ENCODE measurements around the gene PDX1.

The PDX1 gene

DNA sequence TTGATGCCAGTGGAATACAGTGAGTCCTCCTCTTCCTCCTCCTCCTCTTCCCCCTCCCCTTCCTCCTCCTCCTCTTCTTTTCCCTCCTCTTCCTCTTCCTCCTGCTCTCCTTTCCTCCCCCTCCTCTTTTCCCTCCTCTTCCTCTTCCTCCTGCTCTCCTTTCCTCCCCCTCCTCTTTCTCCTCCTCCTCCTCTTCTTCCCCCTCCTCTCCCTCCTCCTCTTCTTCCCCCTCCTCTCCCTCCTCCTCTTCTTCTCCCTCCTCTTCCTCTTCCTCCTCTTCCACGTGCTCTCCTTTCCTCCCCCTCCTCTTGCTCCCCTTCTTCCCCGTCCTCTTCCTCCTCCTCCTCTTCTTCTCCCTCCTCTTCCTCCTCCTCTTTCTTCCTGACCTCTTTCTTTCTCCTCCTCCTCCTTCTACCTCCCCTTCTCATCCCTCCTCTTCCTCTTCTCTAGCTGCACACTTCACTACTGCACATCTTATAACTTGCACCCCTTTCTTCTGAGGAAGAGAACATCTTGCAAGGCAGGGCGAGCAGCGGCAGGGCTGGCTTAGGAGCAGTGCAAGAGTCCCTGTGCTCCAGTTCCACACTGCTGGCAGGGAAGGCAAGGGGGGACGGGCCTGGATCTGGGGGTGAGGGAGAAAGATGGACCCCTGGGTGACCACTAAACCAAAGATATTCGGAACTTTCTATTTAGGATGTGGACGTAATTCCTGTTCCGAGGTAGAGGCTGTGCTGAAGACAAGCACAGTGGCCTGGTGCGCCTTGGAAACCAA lies 5.6 kb downstream of the PDX1 start:
- H4K20me1 ChIP-seq (ENCODE audit: low read depth, low read length): no peaks in the 10 kb centered on the region
- no peak overlapping the region for H3K4me3 ChIP-seq (ENCODE audit: insufficient read depth, low read length, poor library complexity, severe bottlenecking)
- no peaks in the 10 kb centered on the region for H3F3A ChIP-seq (ENCODE audit: insufficient read depth)
- no peaks in the 10 kb centered on the region for H3K36me3 ChIP-seq (ENCODE audit: low read length)
- no peak overlapping the region for H3K9ac ChIP-seq (ENCODE audit: low read length)
- H3K27me3 ChIP-seq (ENCODE audit: low read length): no peaks in the 10 kb centered on the region
- TF ChIP-seq EZH2phosphoT487 (conservative IDR thresholded peaks at IDR 0.05; ENCODE audit: low read length): no peak
- TF ChIP-seq, protein P1, sequence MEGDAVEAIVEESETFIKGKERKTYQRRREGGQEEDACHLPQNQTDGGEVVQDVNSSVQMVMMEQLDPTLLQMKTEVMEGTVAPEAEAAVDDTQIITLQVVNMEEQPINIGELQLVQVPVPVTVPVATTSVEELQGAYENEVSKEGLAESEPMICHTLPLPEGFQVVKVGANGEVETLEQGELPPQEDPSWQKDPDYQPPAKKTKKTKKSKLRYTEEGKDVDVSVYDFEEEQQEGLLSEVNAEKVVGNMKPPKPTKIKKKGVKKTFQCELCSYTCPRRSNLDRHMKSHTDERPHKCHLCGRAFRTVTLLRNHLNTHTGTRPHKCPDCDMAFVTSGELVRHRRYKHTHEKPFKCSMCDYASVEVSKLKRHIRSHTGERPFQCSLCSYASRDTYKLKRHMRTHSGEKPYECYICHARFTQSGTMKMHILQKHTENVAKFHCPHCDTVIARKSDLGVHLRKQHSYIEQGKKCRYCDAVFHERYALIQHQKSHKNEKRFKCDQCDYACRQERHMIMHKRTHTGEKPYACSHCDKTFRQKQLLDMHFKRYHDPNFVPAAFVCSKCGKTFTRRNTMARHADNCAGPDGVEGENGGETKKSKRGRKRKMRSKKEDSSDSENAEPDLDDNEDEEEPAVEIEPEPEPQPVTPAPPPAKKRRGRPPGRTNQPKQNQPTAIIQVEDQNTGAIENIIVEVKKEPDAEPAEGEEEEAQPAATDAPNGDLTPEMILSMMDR (IDR thresholded peaks at IDR 0.05; ENCODE audit: insufficient read depth, low read length, poor library complexity, severe bottlenecking): no peak
- no peak overlapping the region for H3K4me2 ChIP-seq (ENCODE audit: low read depth, low read length, poor library complexity, severe bottlenecking)
- no peak overlapping the region for H3K27ac ChIP-seq (ENCODE audit: low read depth, low read length)
- no peak overlapping the region for H2AFZ ChIP-seq (ENCODE audit: low read depth, low read length, severe bottlenecking)
- H3K9me3 ChIP-seq (ENCODE audit: insufficient read depth, low read length): no peaks in the 10 kb centered on the region
- H3K79me2 ChIP-seq (ENCODE audit: insufficient read depth, low read length): no peaks in the 10 kb centered on the region
- H3K9me2 ChIP-seq (replicated peaks; ENCODE audit: insufficient read depth, low read length): no peaks in the 10 kb centered on the region

DNA sequence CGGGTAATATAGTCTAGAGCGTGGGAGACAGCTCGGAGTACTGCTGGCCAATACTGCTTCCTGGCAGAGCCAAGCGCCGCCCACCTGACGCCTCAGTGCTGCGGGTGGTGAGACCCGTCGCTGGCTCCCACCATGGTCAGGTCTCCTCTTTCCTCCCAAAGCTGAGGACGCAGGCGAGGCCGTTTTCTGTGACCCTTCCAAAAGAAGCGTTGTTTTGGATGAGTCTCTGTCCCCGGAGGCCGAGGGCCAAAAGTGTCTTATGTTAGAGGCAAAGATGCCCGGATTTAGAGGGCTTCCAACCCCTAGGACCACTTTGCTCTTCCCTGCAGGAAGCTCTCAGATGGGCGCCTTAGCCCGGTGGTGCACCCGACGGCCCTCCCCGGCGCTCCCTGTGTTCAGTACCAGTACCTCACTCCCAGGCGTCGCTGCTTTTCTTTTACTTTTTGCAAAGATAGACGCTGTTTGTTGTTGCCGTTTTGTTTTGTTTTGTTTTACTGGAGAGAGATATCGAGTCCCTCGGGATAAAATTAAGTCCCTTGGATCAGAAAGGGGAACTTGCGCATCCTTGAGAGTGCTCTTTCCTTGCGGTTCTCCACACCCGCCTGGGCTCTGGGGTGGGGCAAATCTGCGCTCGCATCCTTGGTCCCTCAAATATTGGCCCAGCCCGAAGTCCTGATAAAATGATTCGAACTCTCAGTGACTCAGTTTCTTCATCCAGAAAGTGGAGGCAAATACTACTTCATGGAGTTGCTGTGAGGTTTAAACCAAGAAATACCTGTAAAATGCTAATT lies 7.0 kb downstream of the PDX1 start:
- H3K9me2 ChIP-seq (replicated peaks; ENCODE audit: insufficient read depth, low read length): no peaks in the 10 kb centered on the region
- H3K36me3 ChIP-seq (ENCODE audit: low read length): no peaks in the 10 kb centered on the region
- no peak overlapping the region for H3K27ac ChIP-seq (ENCODE audit: low read depth, low read length)
- no peak overlapping the region for H2AFZ ChIP-seq (ENCODE audit: low read depth, low read length, severe bottlenecking)
- no peaks in the 10 kb centered on the region for H4K20me1 ChIP-seq (ENCODE audit: low read depth, low read length)
- H3F3A ChIP-seq (ENCODE audit: insufficient read depth): no peaks in the 10 kb centered on the region
- TF ChIP-seq, protein P1 (IDR thresholded peaks at IDR 0.05; ENCODE audit: insufficient read depth, low read length, poor library complexity, severe bottlenecking): no peak
- TF ChIP-seq EZH2phosphoT487 (conservative IDR thresholded peaks at IDR 0.05; ENCODE audit: low read length): no peak
- H3K79me2 ChIP-seq (ENCODE audit: insufficient read depth, low read length): no peaks in the 10 kb centered on the region
- H3K4me2 ChIP-seq (ENCODE audit: low read depth, low read length, poor library complexity, severe bottlenecking): no peak overlapping the region
- no peaks in the 10 kb centered on the region for H3K9me3 ChIP-seq (ENCODE audit: insufficient read depth, low read length)
- H3K27me3 ChIP-seq (ENCODE audit: low read length): no peaks in the 10 kb centered on the region
- H3K9ac ChIP-seq (ENCODE audit: low read length): no peak overlapping the region
- H3K4me3 ChIP-seq (ENCODE audit: insufficient read depth, low read length, poor library complexity, severe bottlenecking): no peak overlapping the region

DNA sequence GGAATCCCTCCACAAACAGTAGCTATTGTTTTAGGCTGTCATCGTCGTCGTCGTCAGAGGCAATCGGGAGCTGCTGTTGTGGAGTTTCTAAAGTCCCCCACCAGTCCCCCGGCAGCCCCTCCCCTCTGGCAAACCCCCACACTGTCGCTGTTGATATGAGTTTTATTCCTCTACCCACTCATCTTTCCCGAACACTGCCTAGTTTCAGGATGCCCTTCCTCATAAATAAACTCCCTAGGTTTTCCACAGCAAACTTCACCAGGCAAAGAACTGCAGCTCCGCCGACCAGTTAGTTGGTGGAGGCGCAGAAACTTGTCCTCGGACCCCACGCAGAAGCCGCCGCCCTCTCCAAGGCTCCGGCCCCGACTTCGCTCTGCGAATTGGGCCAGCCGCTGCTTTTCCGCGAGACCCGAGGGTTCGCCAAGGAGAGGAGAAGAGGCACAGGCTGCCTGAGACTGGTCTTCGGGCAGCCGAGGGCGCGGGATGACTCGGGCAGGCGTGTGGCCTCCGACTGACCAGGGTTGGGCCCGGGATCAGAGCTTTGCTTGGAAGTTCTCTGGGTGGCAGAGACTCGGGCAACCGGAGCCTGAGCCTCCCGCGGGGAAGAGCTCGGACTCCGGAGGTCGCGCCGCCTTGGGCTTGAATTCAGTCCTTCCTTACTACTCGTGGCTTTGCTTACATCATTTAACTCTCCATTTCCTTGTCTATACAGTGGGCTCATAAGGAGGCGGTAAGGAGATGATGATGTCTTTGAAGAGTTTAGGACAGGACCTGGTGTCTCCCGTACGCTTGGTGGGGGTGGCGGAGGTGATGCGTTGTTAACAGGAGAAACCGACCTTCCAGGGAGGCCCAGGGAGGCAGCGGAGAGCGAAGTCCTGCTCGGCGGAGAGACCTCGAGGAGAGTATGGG lies 7.9 kb downstream of the PDX1 start:
- Histone ChIP-seq H4K20me1 (ENCODE audit: low read depth, low read length) (no peaks in the 10 kb centered on the region), H3K9me3 (ENCODE audit: insufficient read depth, low read length) (no peaks in the 10 kb centered on the region), H2AFZ (ENCODE audit: low read depth, low read length, severe bottlenecking) (no peak overlapping the region), H3K9me2 (replicated peaks; ENCODE audit: insufficient read depth, low read length) (no peaks in the 10 kb centered on the region), H3K27me3 (ENCODE audit: low read length) (no peaks in the 10 kb centered on the region), H3K79me2 (ENCODE audit: insufficient read depth, low read length) (no peaks in the 10 kb centered on the region), H3K27ac (ENCODE audit: low read depth, low read length) (no peak overlapping the region), H3K4me2 (ENCODE audit: low read depth, low read length, poor library complexity, severe bottlenecking) (no peak overlapping the region), H3K36me3 (ENCODE audit: low read length) (no peaks in the 10 kb centered on the region), H3K9ac (ENCODE audit: low read length) (no peak overlapping the region), H3K4me3 (ENCODE audit: insufficient read depth, low read length, poor library complexity, severe bottlenecking) (no peak overlapping the region), H3F3A (ENCODE audit: insufficient read depth) (no peaks in the 10 kb centered on the region)
- TF ChIP-seq EZH2phosphoT487 (conservative IDR thresholded peaks at IDR 0.05; ENCODE audit: low read length): no peak
- TF ChIP-seq, protein P1 (IDR thresholded peaks at IDR 0.05; ENCODE audit: insufficient read depth, low read length, poor library complexity, severe bottlenecking): no peak

All from SU-DHL-6 (cell line).